HL-60 (cell line): ENCODE results near the gene SCRG1.

Source experiments
- DNase-seq, 2 experiments: peaks; one replicate each; pipeline ENCODE4 v3.0.0-alpha.2; 2010 to 2020; ENCODE audit warnings: low read depth in 1 of 2, low spot score in 1 of 2
- H3K27ac ChIP-seq: fragments of 250-450 bp; sonication (Bioruptor Pico); replicated peaks from 2 replicates; pipeline ENCODE4 v1.5.1; 2020; ENCODE audit warnings: mild to moderate bottlenecking, moderate library complexity
- H3K27me3 ChIP-seq: fragments of 250-450 bp; sonication (Bioruptor Pico); 2 replicates; pipeline ENCODE4 v1.5.1; 2021; ENCODE audit warnings: mild to moderate bottlenecking, moderate library complexity; ENCODE audit not compliant: insufficient read depth, poor library complexity, severe bottlenecking
- H3K4me3 ChIP-seq: replicated peaks from 2 replicates; pipeline ENCODE4 v1.5.1; 2011; ENCODE audit warnings: mild to moderate bottlenecking, control low read depth, low read length; ENCODE audit not compliant: insufficient read depth
- CTCF ChIP-seq: IDR thresholded peaks from one replicate; pipeline ENCODE4 v1.5.1; 2011; ENCODE audit warnings: low read length, control low read depth, inconsistent platforms; ENCODE audit not compliant: insufficient read depth
- GABPA ChIP-seq: IDR thresholded peaks from 2 replicates; pipeline ENCODE4 v1.6.1; 2012; ENCODE audit warnings: low read depth
- POLR2AphosphoS5 ChIP-seq: IDR thresholded peaks from 2 replicates; pipeline ENCODE4 v1.6.1; 2012; ENCODE audit warnings: low read depth
- REST ChIP-seq: IDR thresholded peaks from 2 replicates; pipeline ENCODE4 v1.6.1; 2012; ENCODE audit warnings: low read depth; ENCODE audit not compliant: insufficient replicate concordance
- SPI1 ChIP-seq: IDR thresholded peaks from 2 replicates; pipeline ENCODE4 v1.6.1; 2012; ENCODE audit warnings: low read depth, mild to moderate bottlenecking, borderline replicate concordance

Gene SCRG1

GRCh38 chr4:173411106-173411693 lies 12.3 kb upstream of the SCRG1 start:
- DNase-seq: peak in 1 of 2 experiments; percentile 58
- TF ChIP-seq POLR2AphosphoS5 (no peak), CTCF (no peak), REST (no peak), SPI1 (no peak), GABPA (no peak)
- Histone ChIP-seq H3K4me3 (no peak overlapping the region), H3K27me3 (no peaks in the 10 kb centered on the region), H3K27ac (0 out of 2 replicates have a peak overlapping the region, but pooled peaks have one; percentile 7)

- no peak for TF ChIP-seq POLR2AphosphoS5
- no peak for TF ChIP-seq CTCF
- TF ChIP-seq GABPA: no peak
- no peak for TF ChIP-seq SPI1
- Histone ChIP-seq H3K27ac (no peak overlapping the region), H3K27me3 (no peaks in the 10 kb centered on the region), H3K4me3 (no peak overlapping the region)
- DNase-seq: no peak
Observed at GRCh38 chr4:173410079-173410478, 11.2 kb upstream of the SCRG1 start.

- DNase-seq: no peak
- Histone ChIP-seq H3K27me3 (no peaks in the 10 kb centered on the region), H3K27ac (no peak overlapping the region), H3K4me3 (no peak overlapping the region)
- TF ChIP-seq CTCF: no peak
- no peak for TF ChIP-seq GABPA
- no peak for TF ChIP-seq POLR2AphosphoS5
- TF ChIP-seq SPI1: no peak
- no peak for TF ChIP-seq REST
Observed at GRCh38 chr4:173405840-173406606, 7.1 kb upstream of the SCRG1 start.
